ENCODE measurements around the gene NAT8L. TPM values are rescaled to one million over a fixed set of nuclear protein-coding genes. Genes with fewer than 3 reads are reported as not detected.
"Not testable (repeated sequence)": the region's sequence is repeated elsewhere in the genome, so short reads cannot be mapped to it uniquely, and the experiment has no call there.

Gene NAT8L
- total RNA-seq, 1 donor: under 0.01 TPM

GRCh38 chr4:2025817-2026216, 33.3 kb upstream of the NAT8L start:
- H3K4me3 ChIP-seq (ENCODE audit: low read depth, low read length): no peak overlapping the region
- no peak for DNase-seq (ENCODE audit: low read depth)
- TF ChIP-seq, protein P1, sequence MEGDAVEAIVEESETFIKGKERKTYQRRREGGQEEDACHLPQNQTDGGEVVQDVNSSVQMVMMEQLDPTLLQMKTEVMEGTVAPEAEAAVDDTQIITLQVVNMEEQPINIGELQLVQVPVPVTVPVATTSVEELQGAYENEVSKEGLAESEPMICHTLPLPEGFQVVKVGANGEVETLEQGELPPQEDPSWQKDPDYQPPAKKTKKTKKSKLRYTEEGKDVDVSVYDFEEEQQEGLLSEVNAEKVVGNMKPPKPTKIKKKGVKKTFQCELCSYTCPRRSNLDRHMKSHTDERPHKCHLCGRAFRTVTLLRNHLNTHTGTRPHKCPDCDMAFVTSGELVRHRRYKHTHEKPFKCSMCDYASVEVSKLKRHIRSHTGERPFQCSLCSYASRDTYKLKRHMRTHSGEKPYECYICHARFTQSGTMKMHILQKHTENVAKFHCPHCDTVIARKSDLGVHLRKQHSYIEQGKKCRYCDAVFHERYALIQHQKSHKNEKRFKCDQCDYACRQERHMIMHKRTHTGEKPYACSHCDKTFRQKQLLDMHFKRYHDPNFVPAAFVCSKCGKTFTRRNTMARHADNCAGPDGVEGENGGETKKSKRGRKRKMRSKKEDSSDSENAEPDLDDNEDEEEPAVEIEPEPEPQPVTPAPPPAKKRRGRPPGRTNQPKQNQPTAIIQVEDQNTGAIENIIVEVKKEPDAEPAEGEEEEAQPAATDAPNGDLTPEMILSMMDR (IDR thresholded peaks at IDR 0.05; ENCODE audit: insufficient read depth, low read depth, low read length): no peak

GRCh38 chr4:2027120-2027519, 32.0 kb upstream of the NAT8L start:
- not testable (repeated sequence) for H3K4me3 ChIP-seq (ENCODE audit: low read depth, low read length); DNase-seq (ENCODE audit: low read depth)

DNA sequence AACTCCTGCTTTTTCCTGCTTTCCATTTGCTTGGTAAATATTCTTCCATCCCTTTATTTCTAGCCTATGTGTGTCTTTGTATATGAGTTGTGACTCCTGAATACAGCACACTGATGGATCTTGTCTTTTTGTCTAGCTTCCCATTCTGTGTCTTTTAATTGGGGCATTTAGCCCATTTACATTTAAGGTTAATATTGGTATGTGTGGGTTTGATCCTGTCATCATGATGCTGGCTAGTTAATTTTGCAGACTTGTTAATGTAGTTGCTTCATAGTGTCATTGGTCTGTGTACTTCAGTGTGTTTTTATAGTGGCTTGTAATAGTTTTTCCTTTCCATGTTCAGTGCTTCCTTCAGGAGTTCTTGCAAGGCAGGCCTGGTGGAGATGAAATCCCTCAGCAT, 28.0 kb upstream of the NAT8L start:
- not testable (repeated sequence) for DNase-seq (ENCODE audit: low read depth)

DNA sequence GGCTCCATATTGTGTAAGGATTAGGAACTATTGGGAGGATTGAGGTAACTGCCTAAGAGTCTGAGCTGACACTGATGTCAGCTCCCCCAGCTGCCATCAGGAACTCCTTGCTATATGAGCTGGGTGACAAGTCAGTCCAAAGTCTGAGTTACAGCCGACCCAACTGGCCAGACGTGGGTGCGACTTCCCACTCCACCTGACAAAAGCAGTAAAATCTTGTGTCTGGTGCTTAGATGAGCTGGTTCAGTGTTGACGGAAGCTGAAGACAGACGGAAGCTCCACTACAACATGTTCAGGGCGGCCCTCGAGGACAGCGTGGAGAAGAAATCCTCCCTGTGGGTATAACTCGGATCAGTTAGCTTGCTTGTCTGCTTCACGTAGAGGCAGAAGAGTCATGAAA, 22.8 kb upstream of the NAT8L start:
- TF ChIP-seq, protein P1 (IDR thresholded peaks at IDR 0.05; ENCODE audit: insufficient read depth, low read depth, low read length): no peak
- DNase-seq (ENCODE audit: low read depth): no peak
- H3K4me3 ChIP-seq (ENCODE audit: low read depth, low read length): no peak overlapping the region

More for the DNA sequence above, 28.0 kb upstream of the NAT8L start:
- H3K4me3 ChIP-seq (ENCODE audit: low read depth, low read length): not testable (repeated sequence)

DNA sequence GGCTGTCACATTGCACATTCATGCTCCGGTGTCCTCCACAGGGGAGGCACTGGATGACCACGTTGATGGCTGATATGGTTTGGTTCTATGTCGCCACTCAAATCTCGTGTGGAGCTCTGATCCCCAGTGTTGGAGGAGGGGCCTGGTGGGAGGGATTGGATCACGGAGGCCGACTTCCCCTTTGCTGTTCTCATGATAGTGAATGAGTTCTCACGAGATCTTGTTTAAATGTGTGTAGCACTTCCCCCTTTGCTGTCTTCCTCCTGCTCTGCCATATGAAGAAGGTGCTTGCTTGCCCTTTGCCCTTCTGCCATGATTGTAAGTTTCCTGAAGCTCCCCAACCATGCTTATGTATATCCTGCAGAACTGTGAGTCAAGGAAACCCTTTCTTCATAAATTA, 22.3 kb upstream of the NAT8L start:
- H3K4me3 ChIP-seq (ENCODE audit: low read depth, low read length): no peak overlapping the region
- TF ChIP-seq, protein P1 (IDR thresholded peaks at IDR 0.05; ENCODE audit: insufficient read depth, low read depth, low read length): no peak

DNA sequence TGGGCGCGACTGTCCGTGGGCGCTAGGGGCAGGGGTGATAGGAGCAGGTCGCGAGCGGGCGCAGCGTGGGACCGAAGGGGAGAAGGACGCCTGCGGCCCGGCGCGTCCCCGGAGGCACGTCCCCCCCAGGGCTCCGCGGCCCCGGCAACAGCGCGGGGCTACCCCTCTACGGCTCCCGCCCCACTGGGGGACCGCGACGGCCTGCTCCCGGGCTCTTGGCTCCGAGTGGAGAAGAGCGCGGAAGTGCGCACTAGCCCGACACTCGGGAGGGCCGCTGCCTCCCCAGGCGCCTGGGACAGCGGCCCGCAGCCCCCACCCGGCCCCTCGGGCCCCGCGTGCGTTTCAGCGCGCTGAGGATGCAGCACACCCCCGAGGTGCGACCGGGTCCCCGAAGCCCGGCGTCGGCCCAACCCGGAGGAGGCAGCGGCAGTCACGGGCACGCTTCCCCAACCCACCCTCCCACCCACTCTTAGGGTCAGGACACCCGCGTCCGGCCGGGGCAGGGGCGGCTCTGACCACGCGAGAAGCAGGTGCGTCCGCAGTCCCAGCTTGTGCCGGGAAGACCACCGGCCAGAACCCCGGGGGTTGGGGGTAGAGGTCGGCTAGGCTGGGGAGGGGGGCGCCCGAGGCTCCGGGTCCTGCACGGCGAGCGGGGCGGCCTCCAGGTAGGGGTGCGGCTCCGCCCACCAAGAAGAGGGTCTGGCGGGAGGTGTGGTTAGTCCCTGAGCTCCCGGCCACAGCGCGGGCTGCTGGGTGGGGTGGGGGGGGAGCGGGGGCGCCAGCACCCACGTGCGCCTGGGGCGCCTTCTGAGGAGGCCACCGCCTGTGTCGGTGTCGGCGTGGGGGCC, 18.5 kb upstream of the NAT8L start:
- no peak for DNase-seq (ENCODE audit: low read depth)
- H3K4me3 ChIP-seq (ENCODE audit: low read depth, low read length): peak overlapping the region; percentile 81
- TF ChIP-seq, protein P1 (IDR thresholded peaks at IDR 0.05; ENCODE audit: insufficient read depth, low read depth, low read length): no peak

More for the DNA sequence above, 22.3 kb upstream of the NAT8L start:
- DNase-seq (ENCODE audit: low read depth): no peak

DNA sequence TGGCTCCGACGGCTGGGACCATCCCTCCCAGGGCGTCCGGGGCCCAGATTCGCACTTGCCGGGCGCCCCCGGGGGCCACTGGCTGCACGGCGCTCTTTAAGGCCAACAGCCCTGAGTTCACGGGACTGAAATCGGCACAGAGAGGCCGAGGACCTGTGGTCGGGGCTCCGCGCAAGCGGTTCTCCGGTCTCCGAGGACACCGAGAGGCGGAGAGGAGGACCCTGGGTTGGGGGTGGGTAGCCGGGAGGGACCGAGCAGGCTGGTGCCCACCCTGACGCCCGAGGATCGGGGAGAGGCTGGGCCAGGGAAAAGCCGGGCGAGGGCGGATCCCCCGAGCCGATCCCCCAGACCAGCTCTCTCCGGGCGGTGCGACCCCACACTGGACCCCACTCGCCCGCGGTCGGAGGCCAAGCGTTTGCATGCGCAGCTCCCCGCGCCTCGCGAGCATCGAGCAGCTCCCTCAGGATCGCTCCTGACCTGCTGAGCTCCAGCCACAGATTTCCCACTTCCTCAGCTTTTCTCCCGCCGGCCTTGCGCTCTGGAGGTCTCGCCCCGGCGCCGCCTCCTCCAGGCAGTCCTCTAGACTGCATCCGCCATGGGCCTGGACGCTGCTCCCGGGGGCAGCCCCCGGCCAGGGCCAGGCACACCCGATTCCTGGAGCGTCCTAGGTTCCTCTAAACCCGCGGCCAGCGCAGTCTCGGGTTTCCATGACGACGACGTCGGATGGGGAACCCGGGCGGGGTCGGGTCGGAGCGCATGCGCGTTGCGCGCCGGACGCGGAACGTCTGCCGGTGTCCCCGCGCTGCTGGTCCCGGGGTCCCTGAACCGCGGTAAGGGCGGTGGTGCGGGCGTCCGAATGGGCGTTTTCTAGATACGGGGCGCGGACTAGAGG, 17.6 kb upstream of the NAT8L start:
- DNase-seq (ENCODE audit: low read depth): peak; percentile 71
- peak overlapping the region; percentile 81 for H3K4me3 ChIP-seq (ENCODE audit: low read depth, low read length)
- TF ChIP-seq, protein P1 (IDR thresholded peaks at IDR 0.05; ENCODE audit: insufficient read depth, low read depth, low read length): no peak
